CD4-positive, alpha-beta T cell treated with Interferon gamma for 1 hour (primary cell): Measurements from ENCODE around the gene GRIA4.
"Not testable (repeated sequence)": the region's sequence is repeated elsewhere in the genome, so short reads cannot be mapped to it uniquely, and the experiment has no call there.

Source experiments
- DNase-seq: peaks from one replicate; pipeline ENCODE4 v3.0.0-alpha.2; 2020

Gene GRIA4

GRCh38 chr11:105935791-105936190, 325.9 kb downstream of the GRIA4 start:
- no peak for DNase-seq

GRCh38 chr11:105937331-105937730, 327.5 kb downstream of the GRIA4 start:
- DNase-seq, result no peak

GRCh38 chr11:105937738-105938137, 327.9 kb downstream of the GRIA4 start:
- DNase-seq, result no peak

GRCh38 chr11:105942921-105943320, 333.0 kb downstream of the GRIA4 start:
- DNase-seq, result no peak

GRCh38 chr11:105948918-105949590, 339.2 kb downstream of the GRIA4 start:
- DNase-seq, result no peak

- DNase-seq, result no peak
These were observed 344.0 kb downstream of the GRIA4 start for GRCh38 chr11:105953886-105954285.

GRCh38 chr11:105960252-105961245, 350.7 kb downstream of the GRIA4 start:
- DNase-seq, result no peak

GRCh38 chr11:105968021-105968697, 358.3 kb downstream of the GRIA4 start:
- no peak for DNase-seq

GRCh38 chr11:105969756-105970155, 359.9 kb downstream of the GRIA4 start:
- DNase-seq, result no peak

- DNase-seq, result no peak
These were observed 365.3 kb downstream of the GRIA4 start for GRCh38 chr11:105975128-105975527.

- DNase-seq, result no peak
These were observed 370.3 kb downstream of the GRIA4 start for GRCh38 chr11:105979997-105980703.

GRCh38 chr11:105986554-105986953, 376.7 kb downstream of the GRIA4 start:
- no peak for DNase-seq

- DNase-seq, result no peak
These were observed 378.3 kb downstream of the GRIA4 start for GRCh38 chr11:105988197-105988596.

GRCh38 chr11:105989124-105989523, 379.3 kb downstream of the GRIA4 start:
- no peak for DNase-seq

- DNase-seq, result no peak
These were observed 382.0 kb downstream of the GRIA4 start for GRCh38 chr11:105991888-105992287.

- DNase-seq, result no peak
These were observed 391.6 kb downstream of the GRIA4 start for GRCh38 chr11:106001304-106002012.

GRCh38 chr11:106003094-106003493, 393.2 kb downstream of the GRIA4 start:
- DNase-seq, result not testable (repeated sequence)

GRCh38 chr11:106011481-106011880, 401.6 kb downstream of the GRIA4 start:
- DNase-seq, result no peak

GRCh38 chr11:106012744-106013143, 402.9 kb downstream of the GRIA4 start:
- DNase-seq, result no peak

- no peak for DNase-seq
These were observed 404.2 kb downstream of the GRIA4 start for GRCh38 chr11:106014035-106014434.

- DNase-seq, result no peak
These were observed 404.7 kb downstream of the GRIA4 start for GRCh38 chr11:106014620-106015019.

- no peak for DNase-seq
These were observed 405.2 kb downstream of the GRIA4 start for GRCh38 chr11:106015066-106015465.
